ENCODE results near the gene PPP2CA.

Gene PPP2CA

GRCh38 chr5:134146651-134147518 lies 79.0 kb downstream of the PPP2CA start:
- DNase-seq, result no peak

GRCh38 chr5:134145779-134146581 lies 79.9 kb downstream of the PPP2CA start:
- DNase-seq, result peak; percentile 14

- no peak for DNase-seq
Observed at GRCh38 chr5:134145041-134145757, 80.7 kb downstream of the PPP2CA start.

All from NCI-H1048 (cell line).